Gastrocnemius medialis (tissue), 4 donors: ENCODE measurements around the gene NOX1. TPM values are rescaled to one million over a fixed set of nuclear protein-coding genes. Genes with fewer than 3 reads are reported as not detected.
A peak's percentile ranks its signal among the peaks of the same experiment; 100 is the strongest.

Source experiments
- ATAC-seq, 2 donors: fragments of 150-250 bp; one replicate each; pipeline ENCODE4 v1.9.1; 2016
- DNase-seq, 2 donors: peaks; one replicate each; pipeline ENCODE4 v3.0.0-alpha.2; 2019
- H3K27ac ChIP-seq, 4 donors: fragments of 200-600 bp; sonication (generic); 1 replicate in 1 of 4; 2 replicates in 3 of 4; pipeline ENCODE4 v1.5.1; 2016 to 2018; ENCODE audit warnings: mild to moderate bottlenecking in 2 of 4, moderate library complexity in 1 of 4
- H3K27me3 ChIP-seq, 3 donors: fragments of 200-600 bp; sonication (generic) in 2 of 3; 1 replicate in 1 of 3; 2 replicates in 2 of 3; pipeline versions ENCODE4 v1.5.1 to v1.6.0; 2016 to 2019; ENCODE audit warnings: mild to moderate bottlenecking in 1 of 3, moderate library complexity in 1 of 3
- H3K36me3 ChIP-seq, 2 donors: fragments of 200-600 bp; sonication (generic) in 1 of 2; one replicate each; pipeline ENCODE4 v1.5.1; 2017 to 2018
- H3K4me1 ChIP-seq, 2 donors: fragments of 200-600 bp; sonication (generic) in 1 of 2; one replicate each; pipeline ENCODE4 v1.5.1; 2016 to 2017; ENCODE audit warnings: mild to moderate bottlenecking in 2 of 2
- H3K4me3 ChIP-seq, 4 donors: fragments of 200-600 bp; sonication (generic) in 3 of 4; 1 replicate in 1 of 4; 2 replicates in 3 of 4; pipeline ENCODE4 v1.5.1; 2016 to 2019; ENCODE audit warnings: mild to moderate bottlenecking in 2 of 4
- H3K9me3 ChIP-seq, 3 donors: fragments of 200-600 bp; sonication (generic) in 2 of 3; 1 replicate in 1 of 3; 2 replicates in 2 of 3; pipeline ENCODE4 v1.5.1; 2016 to 2019
- POLR2A ChIP-seq, 2 donors: fragments of 450-650 bp; IDR thresholded peaks; one replicate each; pipeline ENCODE4 v1.6.1; 2017; ENCODE audit warnings: antibody characterized with exemption in 2 of 2, mild to moderate bottlenecking in 2 of 2, moderate library complexity in 2 of 2
- in situ Hi-C, 4 donors: fragments of 200-750 bp; cut with MboI; loops; one replicate each; pipeline versions ENCODE4 v1.15.0 to v1.8.0; 2017; ENCODE audit warnings: low sequenced_read_pairs in 4 of 4
- intact Hi-C: fragments of 100-400 bp; cut with DNase I; formaldehyde crosslinking; loops from one replicate; pipeline ENCODE4 v1.15.1; 2023; ENCODE audit warnings: low total_unique reads
- total RNA-seq, 4 donors: library from RNA; depleted of rRNA; stranded (reverse); fragments of >200 nt; gene quantifications; one replicate each; pipeline versions ENCODE4 v1.1.0 to v1.2.3, GENCODE V29; 2016
- TF ChIP-seq, protein P1 (sequence below), 5 experiments: fragments of 450-650 bp in 3 of 5; fragments of 200-600 bp in 2 of 5; sonication (generic) in 2 of 5; IDR thresholded peaks in 4 of 5; conservative IDR thresholded peaks in 1 of 5; 1 replicate in 4 of 5; 2 replicates in 1 of 5; pipeline ENCODE4 v1.5.1; 2016 to 2019; ENCODE audit warnings: antibody characterized with exemption in 5 of 5, mild to moderate bottlenecking in 3 of 5, moderate library complexity in 3 of 5

NOX1 gene
- total RNA-seq, 4 donors from 2014 or later, result not detected

DNA sequence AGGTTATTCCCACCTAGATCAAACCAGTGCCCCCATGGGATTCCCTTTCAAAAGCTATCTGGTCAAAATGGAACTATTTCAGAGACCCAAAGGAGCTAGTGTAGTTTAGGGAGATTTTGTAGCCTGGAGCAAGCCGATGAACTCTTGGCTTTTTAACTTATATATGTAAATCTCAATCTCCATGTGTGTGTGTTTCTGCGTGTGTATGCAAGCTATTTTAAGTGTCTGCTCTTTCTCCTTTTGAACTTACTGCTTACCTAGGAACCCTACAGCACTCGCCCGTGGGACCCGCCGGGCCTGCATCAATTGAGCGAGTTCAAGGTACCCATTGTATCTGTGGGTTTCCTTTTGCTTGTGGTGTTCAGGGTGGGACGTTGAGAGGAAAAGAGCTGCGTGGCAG lies 43.6 kb downstream of the NOX1 start:
- no peak for DNase-seq
- H3K36me3 ChIP-seq, result peaks cover 0 to 28% of the 10 kb centered on the region in 2 donors
- in situ Hi-C loops, result no loop called here

DNA sequence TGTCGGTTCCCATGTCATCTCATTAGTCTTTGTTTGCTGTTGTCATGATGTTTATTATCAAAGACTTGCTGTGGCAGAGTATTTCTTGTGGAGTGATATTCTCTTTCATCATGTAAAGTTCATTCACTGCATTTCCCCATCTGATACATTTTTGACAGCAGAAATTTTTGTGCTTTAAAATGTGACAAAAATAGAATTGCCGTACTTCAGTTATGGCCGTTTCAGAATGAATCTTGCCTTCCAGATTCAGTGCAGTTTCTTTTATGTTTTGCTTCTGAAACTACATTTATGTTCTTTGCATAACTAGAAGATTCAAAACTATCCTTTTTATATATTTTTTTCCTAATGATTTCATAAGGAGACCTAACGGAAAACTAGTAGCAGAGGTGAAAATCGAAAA lies 44.0 kb downstream of the NOX1 start:
- intact Hi-C loops (no loop called here), in situ Hi-C loops (no loop called here)
- TF ChIP-seq, protein P1, sequence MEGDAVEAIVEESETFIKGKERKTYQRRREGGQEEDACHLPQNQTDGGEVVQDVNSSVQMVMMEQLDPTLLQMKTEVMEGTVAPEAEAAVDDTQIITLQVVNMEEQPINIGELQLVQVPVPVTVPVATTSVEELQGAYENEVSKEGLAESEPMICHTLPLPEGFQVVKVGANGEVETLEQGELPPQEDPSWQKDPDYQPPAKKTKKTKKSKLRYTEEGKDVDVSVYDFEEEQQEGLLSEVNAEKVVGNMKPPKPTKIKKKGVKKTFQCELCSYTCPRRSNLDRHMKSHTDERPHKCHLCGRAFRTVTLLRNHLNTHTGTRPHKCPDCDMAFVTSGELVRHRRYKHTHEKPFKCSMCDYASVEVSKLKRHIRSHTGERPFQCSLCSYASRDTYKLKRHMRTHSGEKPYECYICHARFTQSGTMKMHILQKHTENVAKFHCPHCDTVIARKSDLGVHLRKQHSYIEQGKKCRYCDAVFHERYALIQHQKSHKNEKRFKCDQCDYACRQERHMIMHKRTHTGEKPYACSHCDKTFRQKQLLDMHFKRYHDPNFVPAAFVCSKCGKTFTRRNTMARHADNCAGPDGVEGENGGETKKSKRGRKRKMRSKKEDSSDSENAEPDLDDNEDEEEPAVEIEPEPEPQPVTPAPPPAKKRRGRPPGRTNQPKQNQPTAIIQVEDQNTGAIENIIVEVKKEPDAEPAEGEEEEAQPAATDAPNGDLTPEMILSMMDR (IDR thresholded peaks at IDR 0.05 in 4 of 5, conservative IDR thresholded peaks at IDR 0.05 in 1 of 5), result no peak
- no peak for TF ChIP-seq POLR2A (IDR thresholded peaks at IDR 0.05)
- H3K4me3 ChIP-seq, result no peak overlapping the region
- H3K27me3 ChIP-seq, result no peaks in the 10 kb centered on the region
- no peaks in the 10 kb centered on the region for H3K9me3 ChIP-seq
- no peak overlapping the region for H3K27ac ChIP-seq
- H3K36me3 ChIP-seq, result peaks cover 0 to 28% of the 10 kb centered on the region in 2 donors
- H3K4me1 ChIP-seq, result no peaks in the 10 kb centered on the region
- ATAC-seq (no peak), DNase-seq (no peak)

More for the DNA sequence above, 43.6 kb downstream of the NOX1 start:
- no peak overlapping the region for H3K4me3 ChIP-seq
- intact Hi-C loops, result no loop called here
- H3K9me3 ChIP-seq, result no peaks in the 10 kb centered on the region
- H3K4me1 ChIP-seq, result no peaks in the 10 kb centered on the region
- TF ChIP-seq, protein P1 (IDR thresholded peaks at IDR 0.05 in 4 of 5, conservative IDR thresholded peaks at IDR 0.05 in 1 of 5), result no peak
- TF ChIP-seq POLR2A (IDR thresholded peaks at IDR 0.05), result no peak
- H3K27me3 ChIP-seq, result no peaks in the 10 kb centered on the region
- no peak for ATAC-seq
- H3K27ac ChIP-seq, result no peak overlapping the region

DNA sequence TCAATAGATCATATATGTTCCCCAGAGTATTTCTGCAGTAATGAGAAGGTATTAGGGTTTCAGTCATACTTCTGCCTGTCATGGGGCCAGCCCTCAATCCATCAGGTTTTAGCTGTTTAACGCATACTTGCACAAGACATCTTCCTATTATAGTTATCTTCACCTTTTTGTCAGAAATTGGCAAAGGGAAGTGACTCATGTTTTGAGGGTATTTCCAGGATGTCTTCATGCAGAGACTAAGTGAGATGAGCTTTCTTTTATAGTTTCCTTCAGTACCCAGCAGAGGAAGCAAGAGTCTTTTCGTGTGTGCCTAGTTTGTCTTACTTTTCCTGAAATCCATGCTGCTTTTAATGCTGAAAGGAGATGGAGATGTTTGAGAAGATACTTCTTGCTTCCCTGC lies 44.4 kb downstream of the NOX1 start:
- Histone ChIP-seq H3K9me3 (no peaks in the 10 kb centered on the region), H3K4me3 (no peak overlapping the region), H3K36me3 (peaks cover 0 to 32% of the 10 kb centered on the region in 2 donors), H3K27ac (no peak overlapping the region), H3K4me1 (no peaks in the 10 kb centered on the region), H3K27me3 (no peaks in the 10 kb centered on the region)
- ATAC-seq (no peak), DNase-seq (no peak)
- intact Hi-C loops (no loop called here), in situ Hi-C loops (no loop called here)
- TF ChIP-seq, protein P1 (IDR thresholded peaks at IDR 0.05 in 4 of 5, conservative IDR thresholded peaks at IDR 0.05 in 1 of 5), result no peak
- TF ChIP-seq POLR2A (IDR thresholded peaks at IDR 0.05), result no peak

DNA sequence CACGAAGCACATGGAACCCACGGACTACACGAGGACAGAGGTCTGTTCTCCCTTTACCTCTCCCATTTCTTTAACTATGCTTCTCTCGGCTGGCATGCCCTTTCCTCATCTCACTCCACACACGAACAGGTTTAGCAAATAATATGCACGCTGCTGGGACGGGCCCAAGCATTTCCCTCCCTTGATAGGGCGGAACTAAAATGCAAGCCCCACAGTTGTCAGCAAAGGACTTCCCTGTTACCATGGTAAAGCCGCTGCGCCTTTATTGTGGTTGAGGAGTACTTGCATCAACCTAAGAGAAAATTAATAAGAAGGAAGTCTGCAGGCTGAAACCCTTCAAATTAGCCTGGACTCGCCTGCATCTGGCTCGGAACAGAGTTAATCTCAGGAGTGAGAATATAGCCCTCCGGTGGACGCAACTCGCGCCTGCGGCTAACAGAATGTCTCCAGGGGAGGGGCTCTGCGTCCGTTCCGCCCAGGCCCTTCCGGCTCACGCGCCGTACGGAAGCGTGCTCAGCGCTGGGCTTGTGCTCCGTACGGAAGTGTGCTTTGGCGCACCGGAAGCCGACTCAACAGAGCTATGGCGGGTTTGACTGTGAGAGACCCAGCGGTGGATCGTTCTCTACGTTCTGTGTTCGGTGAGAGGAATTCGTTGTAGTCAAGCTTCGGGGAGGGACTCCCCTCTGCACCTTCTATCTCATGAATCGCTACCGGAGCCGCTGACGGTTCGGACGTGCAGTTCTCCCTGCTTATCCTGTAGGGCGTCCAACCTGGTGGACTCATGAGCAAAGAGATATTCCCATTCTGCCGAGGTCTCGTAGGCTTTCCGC lies 54.1 kb downstream of the NOX1 start, which contains the start of gene CSTF2:
TSS of gene CSTF2 (plus strand) at position 555 of the 830 bp plus-strand sequence. CDS start at position 581, 26 bp downstream.
- intact Hi-C loops, result no loop called here

More for the DNA sequence above, 54.1 kb downstream of the NOX1 start, which contains the start of gene CSTF2:
- Histone ChIP-seq H3K36me3 (peaks cover 0 to 12% of the 10 kb centered on the region in 2 donors), H3K27me3 (no peaks in the 10 kb centered on the region), H3K4me1 (peaks cover 0 to 5% of the 10 kb centered on the region in 2 donors), H3K9me3 (no peaks in the 10 kb centered on the region), H3K4me3 (peak within 1 kb of the TSS; percentile 61 to 74 (median 70)), H3K27ac (peak within 1 kb of the TSS; percentile 67 to 74 (median 70))
- peak; percentile 50 to 63 for DNase-seq
- in situ Hi-C loops, result no loop called here
- ATAC-seq, result peak; percentile 98 to 100
- TF ChIP-seq, protein P1 (IDR thresholded peaks at IDR 0.05 in 4 of 5, conservative IDR thresholded peaks at IDR 0.05 in 1 of 5), result peak in 3 of 5 experiments; percentile 6 to 37 (median 19)
- no peak for TF ChIP-seq POLR2A (IDR thresholded peaks at IDR 0.05)
